GM10847 (cell line): ENCODE data around the gene BACH2.

Experiments used
- POLR2A ChIP-seq: IDR thresholded peaks from 2 replicates; pipeline ENCODE4 v1.6.1; 2011; ENCODE audit not compliant: insufficient read length; ENCODE audit errors: extremely low read depth

Gene BACH2

GRCh38 chr6:89932245-89932802 lies 364.3 kb downstream of the BACH2 start:
- no peak for TF ChIP-seq POLR2A

DNA sequence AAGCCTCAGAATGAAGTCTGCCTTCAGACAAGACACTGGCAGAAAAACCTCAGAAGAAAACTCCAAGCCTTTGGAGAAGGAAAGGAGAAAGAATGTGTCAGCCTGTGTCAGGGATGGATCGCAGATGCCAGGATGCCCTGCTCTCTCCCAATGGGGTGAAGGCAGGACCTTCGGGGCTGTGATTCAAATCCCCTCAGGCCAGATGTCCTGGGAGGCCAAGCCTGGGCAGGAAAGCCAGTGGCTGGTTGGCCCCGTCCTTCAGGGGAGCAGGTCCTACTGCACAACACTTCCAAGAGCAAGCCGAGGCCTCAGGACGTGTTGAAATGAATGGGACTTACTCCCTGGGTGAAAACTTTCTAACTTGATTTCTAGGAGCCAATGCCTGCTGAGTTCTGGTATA lies 365.9 kb downstream of the BACH2 start:
- TF ChIP-seq POLR2A: no peak

DNA sequence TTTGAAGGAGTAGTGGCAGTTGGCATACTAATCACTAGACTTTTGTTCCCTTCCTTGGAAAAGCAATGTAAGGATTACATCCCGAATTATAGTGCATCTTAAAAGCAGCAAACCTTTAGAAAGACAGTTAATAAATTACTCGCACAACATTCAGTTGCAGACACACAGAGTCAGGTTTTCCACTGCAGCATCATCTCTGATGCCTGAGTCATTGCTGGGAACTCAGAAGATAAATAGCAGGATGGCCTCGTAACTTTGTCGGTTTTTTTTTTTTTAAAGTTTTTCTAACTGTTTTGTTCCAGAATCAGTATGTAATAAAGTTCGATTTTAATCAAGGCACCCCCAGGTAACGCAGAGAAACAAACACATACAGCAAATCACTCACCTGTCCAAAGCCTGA lies 368.0 kb downstream of the BACH2 start:
- no peak for TF ChIP-seq POLR2A

GRCh38 chr6:89927791-89928550 lies 368.7 kb downstream of the BACH2 start:
- TF ChIP-seq POLR2A: no peak

- TF ChIP-seq POLR2A: no peak
Measured at GRCh38 chr6:89927264-89927663, 369.4 kb downstream of the BACH2 start.

DNA sequence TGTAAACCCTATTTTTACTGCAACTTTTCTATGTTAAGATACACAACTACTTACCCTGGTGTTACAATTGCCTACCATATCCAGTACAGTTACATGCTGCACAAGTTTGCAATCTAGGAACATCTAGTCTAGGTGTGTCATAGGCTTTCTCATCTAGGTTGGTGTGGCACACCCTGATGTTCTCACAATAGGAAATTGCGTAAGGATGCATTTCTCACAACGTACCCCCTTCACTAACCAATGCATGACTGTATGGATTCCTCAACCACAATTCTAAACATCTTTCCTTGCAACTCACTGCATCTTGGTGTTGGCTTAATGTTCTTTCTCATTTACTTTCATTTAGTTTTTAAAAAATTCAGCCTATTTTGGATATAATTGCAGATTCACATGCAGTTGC lies 370.8 kb downstream of the BACH2 start:
- TF ChIP-seq POLR2A: no peak

- no peak for TF ChIP-seq POLR2A
Measured at GRCh38 chr6:89924231-89924630, 372.4 kb downstream of the BACH2 start.

DNA sequence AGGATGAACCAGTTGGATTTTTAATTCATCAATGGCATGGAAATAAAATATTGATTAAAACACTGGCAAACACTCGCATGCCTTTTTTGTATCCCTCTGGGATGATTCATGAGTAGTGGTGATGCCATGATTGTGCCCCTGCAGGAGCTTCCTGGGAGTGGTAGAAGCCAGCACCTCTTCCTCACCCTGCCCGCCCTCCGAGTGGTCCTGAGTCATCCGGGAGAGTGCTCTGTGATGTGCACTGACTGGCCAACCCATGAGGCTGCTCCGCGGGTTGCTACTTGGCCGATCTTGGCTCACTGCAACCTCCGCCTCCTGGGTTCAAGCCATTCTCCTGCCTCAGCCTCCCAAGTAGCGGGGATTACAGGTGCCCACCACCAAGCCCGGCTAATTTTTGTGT lies 375.0 kb downstream of the BACH2 start:
- no peak for TF ChIP-seq POLR2A

- no peak for TF ChIP-seq POLR2A
Measured at GRCh38 chr6:89921197-89921596, 375.4 kb downstream of the BACH2 start.

DNA sequence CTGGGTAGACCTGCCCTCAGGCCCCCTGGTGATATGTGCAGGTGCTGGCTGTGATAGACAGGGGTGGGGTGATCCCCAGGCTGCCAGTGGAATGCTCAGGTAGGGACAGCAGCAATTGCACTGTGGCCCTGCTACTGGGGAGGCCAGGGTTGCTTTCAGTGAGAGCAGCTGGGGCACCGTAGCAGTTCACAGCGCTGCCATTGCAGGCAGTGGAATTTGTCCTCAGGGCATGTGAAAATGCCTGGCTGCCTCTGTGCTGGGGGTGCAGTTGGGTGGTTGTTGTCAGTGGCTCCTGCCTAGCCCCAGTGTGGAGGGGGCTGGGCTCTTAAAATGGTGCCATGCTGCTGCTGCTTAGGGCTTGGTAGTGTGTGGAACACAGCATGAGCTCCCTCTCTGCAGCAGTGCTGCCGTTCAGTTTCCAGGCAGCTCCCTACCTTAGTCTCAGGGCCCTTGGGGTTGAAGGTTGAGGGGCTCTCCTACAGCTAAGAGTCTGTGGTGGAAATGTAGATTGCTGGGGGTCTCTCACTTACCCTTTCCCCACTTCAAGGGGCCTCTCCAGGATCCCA lies 378.8 kb downstream of the BACH2 start:
- TF ChIP-seq POLR2A: no peak

DNA sequence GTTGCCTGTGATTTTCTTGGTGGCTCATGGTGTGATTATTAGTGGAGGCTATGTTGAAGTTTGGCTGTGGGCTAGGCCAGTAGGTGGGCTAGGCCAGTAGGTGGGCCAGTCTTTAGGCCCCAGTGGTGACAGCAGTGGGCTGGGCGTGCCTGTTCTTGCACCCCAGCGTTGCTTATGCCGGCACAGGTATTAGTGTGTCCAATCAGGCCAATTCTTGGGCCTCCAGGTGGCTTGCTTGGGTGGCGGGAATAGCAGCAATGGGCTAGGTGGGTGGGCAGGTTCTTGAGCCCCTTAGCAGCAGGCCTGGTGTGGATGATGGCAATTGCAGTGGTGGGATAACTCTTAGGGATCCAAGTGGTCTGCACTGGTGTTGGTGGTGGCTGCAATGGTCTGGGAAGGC lies 379.4 kb downstream of the BACH2 start:
- no peak for TF ChIP-seq POLR2A

GRCh38 chr6:89916136-89916920 lies 380.3 kb downstream of the BACH2 start:
- TF ChIP-seq POLR2A: no peak

DNA sequence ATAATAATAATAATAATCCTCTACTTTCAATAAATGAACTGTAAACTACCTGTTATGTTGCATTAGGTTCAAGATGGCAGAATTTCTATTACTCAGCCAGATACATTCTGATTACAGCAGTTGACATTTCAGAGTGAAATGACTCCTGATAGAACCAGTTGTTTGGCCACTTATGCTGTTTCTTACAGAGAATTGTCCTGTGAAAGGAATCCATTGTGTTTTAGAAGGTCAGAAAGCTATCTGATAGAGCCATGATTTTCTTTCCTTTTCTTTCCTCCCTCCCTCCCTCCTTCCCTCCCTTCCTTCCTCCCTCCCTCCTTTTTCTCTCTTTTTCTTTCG lies 385.8 kb downstream of the BACH2 start:
- no peak for TF ChIP-seq POLR2A

- no peak for TF ChIP-seq POLR2A
Measured at GRCh38 chr6:89895276-89895874, 401.3 kb downstream of the BACH2 start.

- TF ChIP-seq POLR2A: no peak
Measured at GRCh38 chr6:89894169-89894568, 402.5 kb downstream of the BACH2 start, which contains the start of gene GJA10. Gene GJA10, plus strand, starts transcription at chr6:89894469. Its CDS starts 0 bp downstream, at chr6:89894469.
